GM23338 (cell line): Measurements from ENCODE around the gene TNFRSF19. TPM values are rescaled to one million over a fixed set of nuclear protein-coding genes. Genes with fewer than 3 reads are reported as not detected.

ENCODE experiments used
- ATAC-seq: fragments of 200-7000 bp; cut with Tn5 transposase; 3 replicates; pipeline ENCODE4 v1.9.1; 2020
- DNase-seq: peaks from one replicate; pipeline ENCODE4 v3.0.0-alpha.2; 2015; ENCODE audit warnings: low spot score
- H2AFZ ChIP-seq: fragments of 200-600 bp; sonication (generic); 2 replicates; pipeline ENCODE4 v1.8.0; 2016; ENCODE audit warnings: antibody characterized with exemption, mild to moderate bottlenecking, moderate library complexity
- H3F3A ChIP-seq: fragments of 200-600 bp; sonication (generic); replicated peaks from 2 replicates; pipeline ENCODE4 v1.8.0; 2017; ENCODE audit warnings: antibody characterized with exemption, mixed run types, low read depth
- H3K27ac ChIP-seq: fragments of 200-600 bp; sonication (generic); 2 replicates; pipeline ENCODE4 v1.6.1; 2016; ENCODE audit warnings: low read depth
- H3K27me3 ChIP-seq: fragments of 200-600 bp; sonication (generic); 2 replicates; pipeline ENCODE4 v1.8.0; 2016; ENCODE audit warnings: mild to moderate bottlenecking, mixed run types, moderate library complexity; ENCODE audit not compliant: insufficient read depth
- H3K36me3 ChIP-seq: fragments of 200-600 bp; sonication (generic); 2 replicates; pipeline ENCODE4 v1.8.0; 2016; ENCODE audit warnings: mild to moderate bottlenecking; ENCODE audit not compliant: insufficient read depth
- H3K4me1 ChIP-seq: fragments of 200-600 bp; sonication (generic); 2 replicates; pipeline ENCODE4 v1.8.0; 2016; ENCODE audit warnings: mild to moderate bottlenecking, moderate library complexity; ENCODE audit not compliant: insufficient read depth
- H3K4me2 ChIP-seq: fragments of 200-600 bp; sonication (generic); 2 replicates; pipeline ENCODE4 v1.7.1; 2017; ENCODE audit warnings: mixed run types
- H3K4me3 ChIP-seq: fragments of 200-600 bp; sonication (generic); 2 replicates; pipeline ENCODE4 v1.6.1; 2016; ENCODE audit warnings: mixed run types
- H3K79me2 ChIP-seq: fragments of 200-600 bp; sonication (generic); replicated peaks from 2 replicates; pipeline ENCODE4 v1.8.0; 2017; ENCODE audit warnings: mild to moderate bottlenecking; ENCODE audit not compliant: insufficient read depth
- H3K9me2 ChIP-seq: fragments of 200-600 bp; sonication (generic); 2 replicates; pipeline ENCODE4 v1.8.0; 2017; ENCODE audit not compliant: insufficient read depth
- H4K20me1 ChIP-seq: fragments of 200-600 bp; sonication (generic); replicated peaks from 2 replicates; pipeline ENCODE4 v1.8.0; 2017; ENCODE audit warnings: mild to moderate bottlenecking; ENCODE audit not compliant: insufficient read depth
- H3K27ac Mint-ChIP-seq: 2 replicates; pipeline ENCODE4 v1.8.0; 2020; ENCODE audit warnings: inconsistent platforms, mild to moderate bottlenecking, moderate library complexity, mixed read lengths
- H3K27me3 Mint-ChIP-seq: 3 replicates; pipeline ENCODE4 v1.8.0; 2022; ENCODE audit warnings: low read depth, mild to moderate bottlenecking, moderate library complexity, mixed read lengths, inconsistent platforms; ENCODE audit not compliant: insufficient read depth, poor library complexity
- H3K36me3 Mint-ChIP-seq: 3 replicates; pipeline ENCODE4 v1.8.0; 2021; ENCODE audit warnings: low read depth, mild to moderate bottlenecking, inconsistent platforms, moderate library complexity, mixed read lengths
- H3K4me1 Mint-ChIP-seq: 3 replicates; pipeline ENCODE4 v1.8.0; 2020; ENCODE audit warnings: mild to moderate bottlenecking, inconsistent platforms, mixed read lengths
- H3K4me3 Mint-ChIP-seq: 3 replicates; pipeline ENCODE4 v1.8.0; 2021; ENCODE audit warnings: moderate library complexity, mild to moderate bottlenecking, inconsistent platforms, mixed read lengths
- H3K9me3 Mint-ChIP-seq: 3 replicates; pipeline ENCODE4 v1.8.0; 2020; ENCODE audit warnings: moderate library complexity, mild to moderate bottlenecking, inconsistent platforms, mixed read lengths
- CTCF ChIP-seq, 2 experiments: fragments of 200-600 bp in 1 of 2; sonication (generic) in 1 of 2; conservative IDR thresholded peaks; 2 replicates each; pipeline versions ENCODE4 v1.5.1 to v1.6.1; 2016 to 2017; ENCODE audit warnings: antibody characterized with exemption in 2 of 2, low read depth in 2 of 2, mild to moderate bottlenecking in 2 of 2, moderate library complexity in 1 of 2
- ETS1 ChIP-seq: IDR thresholded peaks from 2 replicates; pipeline ENCODE4 v1.6.1; 2016; ENCODE audit warnings: antibody characterized with exemption
- EZH2 ChIP-seq: fragments of 200-600 bp; sonication (generic); IDR thresholded peaks from one replicate; pipeline ENCODE4 v1.8.0; 2017; ENCODE audit warnings: antibody characterized with exemption, mild to moderate bottlenecking, low read depth; ENCODE audit not compliant: unreplicated experiment
- EZH2phosphoT487 ChIP-seq: fragments of 200-600 bp; sonication (generic); IDR thresholded peaks from one replicate; pipeline ENCODE4 v1.8.1; 2018; ENCODE audit warnings: antibody characterized with exemption; ENCODE audit not compliant: unreplicated experiment
- JUNB ChIP-seq: IDR thresholded peaks from one replicate; pipeline ENCODE4 v1.6.1; 2016; ENCODE audit warnings: antibody characterized with exemption; ENCODE audit not compliant: unreplicated experiment
- NANOG ChIP-seq: IDR thresholded peaks from 2 replicates; pipeline ENCODE4 v1.6.1; 2016; ENCODE audit warnings: antibody characterized with exemption, borderline replicate concordance
- STAT1 ChIP-seq: IDR thresholded peaks from one replicate; pipeline ENCODE4 v1.6.1; 2016; ENCODE audit warnings: antibody characterized with exemption; ENCODE audit not compliant: unreplicated experiment
- ZNF114 ChIP-seq: fragments of 250-450 bp; sonication (Bioruptor Pico); IDR thresholded peaks from 2 replicates; pipeline ENCODE4 v1.5.0; 2020; ENCODE audit warnings: mild to moderate bottlenecking, moderate library complexity
- ZNF331 ChIP-seq: fragments of 250-450 bp; sonication (Bioruptor Pico); IDR thresholded peaks from 2 replicates; pipeline ENCODE4 v1.5.0; 2020; ENCODE audit warnings: low read depth, mild to moderate bottlenecking, moderate library complexity
- ZNF462 ChIP-seq: fragments of 250-450 bp; sonication (Bioruptor Pico); IDR thresholded peaks from 2 replicates; pipeline ENCODE4 v1.5.0; 2020; ENCODE audit warnings: mild to moderate bottlenecking, moderate library complexity
- polyA plus RNA-seq: library from polyadenylated mRNA; unstranded; fragments of >200 nt; fragmentation: Nextera tagmentation; extraction: Ambion mirVana; gene quantifications from 2 replicates; pipeline ENCODE4 v1.2.1, GENCODE V29; 2016
- total RNA-seq: library from RNA; depleted of rRNA; stranded (reverse); fragments of >200 nt; shearing (Covaris generic); gene quantifications from 2 replicates; pipeline ENCODE4 v1.2.3, GENCODE V29; 2014

Gene TNFRSF19
- total and polyA plus RNA-seq, 2 experiments from 2014 or later: 0.21 to 0.35 TPM

- no peak for TF ChIP-seq JUNB
- no peak for TF ChIP-seq ETS1
- no peak for TF ChIP-seq CTCF (conservative IDR thresholded peaks at IDR 0.05; ENCODE audit: low read depth in 2 of 2)
- no peak for TF ChIP-seq ZNF331 (CRISPR knock-in tag)
Observed at GRCh38 chr13:23684647-23685046, 114.4 kb downstream of the TNFRSF19 start (continued).

- H3K27ac Mint-ChIP-seq: no peak overlapping the region
- H3K27me3 ChIP-seq: no peaks in the 10 kb centered on the region
- H3K4me1 Mint-ChIP-seq: peaks cover 4% of the 10 kb centered on the region; the same call in 1 of the 3 replicates
- H3K9me3 Mint-ChIP-seq: peaks cover 34% of the 10 kb centered on the region
- H3K4me3 ChIP-seq: no peak overlapping the region
- ATAC-seq (no peak), DNase-seq (no peak)
- no peak overlapping the region for H2AFZ ChIP-seq
- H3K36me3 Mint-ChIP-seq: peaks cover 12% of the 10 kb centered on the region; the same call in 2 of the 3 replicates
- H3K79me2 ChIP-seq: no peaks in the 10 kb centered on the region
- no peaks in the 10 kb centered on the region for H3K4me1 ChIP-seq
- H3K4me3 Mint-ChIP-seq: no peak overlapping the region
- H3F3A ChIP-seq: no peaks in the 10 kb centered on the region
- H4K20me1 ChIP-seq: no peaks in the 10 kb centered on the region
- H3K27ac ChIP-seq: no peak overlapping the region
- H3K4me2 ChIP-seq: no peak overlapping the region
- no peaks in the 10 kb centered on the region; the same call in 1 of the 2 replicates for H3K36me3 ChIP-seq
- peaks cover 4% of the 10 kb centered on the region for H3K27me3 Mint-ChIP-seq
- peaks cover 3% of the 10 kb centered on the region; the same call in 1 of the 2 replicates for H3K9me2 ChIP-seq
- TF ChIP-seq EZH2 (no peak), NANOG (no peak), ETS1 (no peak), CTCF (conservative IDR thresholded peaks at IDR 0.05; ENCODE audit: low read depth in 2 of 2) (no peak), EZH2phosphoT487 (no peak), STAT1 (no peak), ZNF114 (CRISPR knock-in tag) (no peak), ZNF462 (CRISPR knock-in tag) (no peak)
Observed at GRCh38 chr13:23685416-23685815, 115.2 kb downstream of the TNFRSF19 start.
